Sigmoid colon (tissue), 7 donors: Measurements from ENCODE around the gene CAPN5. TPM values are rescaled to one million over a fixed set of nuclear protein-coding genes. Genes with fewer than 3 reads are reported as not detected.

ENCODE experiments used
- DNase-seq: peaks from one replicate; pipeline ENCODE4 v3.0.0-alpha.2; 2019
- H3K27ac ChIP-seq, 4 donors: fragments of 200-600 bp; sonication (generic); one replicate each; pipeline ENCODE4 v1.5.1; 2016 to 2019; ENCODE audit warnings: mild to moderate bottlenecking in 1 of 4
- H3K27me3 ChIP-seq, 3 donors: fragments of 200-600 bp; sonication (generic); one replicate each; pipeline ENCODE4 v1.5.1; 2019; ENCODE audit warnings: mild to moderate bottlenecking in 1 of 3
- H3K36me3 ChIP-seq, 4 donors: fragments of 200-600 bp; sonication (generic); one replicate each; pipeline ENCODE4 v1.5.1; 2016 to 2019
- H3K4me1 ChIP-seq, 4 donors: fragments of 200-600 bp; sonication (generic); one replicate each; pipeline ENCODE4 v1.5.1; 2017 to 2019
- H3K4me3 ChIP-seq, 4 donors: fragments of 200-600 bp; sonication (generic); one replicate each; pipeline ENCODE4 v1.5.1; 2017 to 2019; ENCODE audit warnings: mild to moderate bottlenecking in 2 of 4, moderate library complexity in 1 of 4
- H3K9me3 ChIP-seq, 4 donors: fragments of 200-600 bp in 3 of 4; sonication (generic) in 3 of 4; one replicate each; pipeline versions ENCODE4 v1.5.1 to v1.6.1; 2013 to 2019
- CTCF ChIP-seq, 4 experiments: fragments of 450-650 bp in 3 of 4; fragments of 200-600 bp in 1 of 4; IDR thresholded peaks; one replicate each; pipeline ENCODE4 v1.5.1; 2016 to 2019; ENCODE audit warnings: antibody characterized with exemption in 4 of 4, mild to moderate bottlenecking in 3 of 4, moderate library complexity in 2 of 4
- EP300 ChIP-seq, 4 donors: sonication (generic); formaldehyde crosslinking; IDR thresholded peaks; one replicate each; pipeline ENCODE4 v1.6.1; 2017; ENCODE audit warnings: antibody characterized with exemption in 4 of 4
- POLR2A ChIP-seq, 2 donors: fragments of 450-650 bp; IDR thresholded peaks; one replicate each; pipeline ENCODE4 v1.6.1; 2016; ENCODE audit warnings: antibody characterized with exemption in 2 of 2, mild to moderate bottlenecking in 2 of 2, moderate library complexity in 2 of 2
- POLR2AphosphoS5 ChIP-seq, 4 donors: sonication (generic); formaldehyde crosslinking; IDR thresholded peaks; one replicate each; pipeline ENCODE4 v1.6.1; 2017; ENCODE audit warnings: antibody characterized with exemption in 4 of 4
- WGBS, 2 donors: extraction: QIAGEN DNeasy Blood & Tissue Kit; methylation state at CpG; one replicate each; pipeline ENCODE4 v1.1.7; 2013; 5-methylcytosine and 5-hydroxymethylcytosine counted together
- intact Hi-C: fragments of 100-400 bp; cut with DNase I; formaldehyde crosslinking; loops from one replicate; pipeline ENCODE4 v1.15.1; 2023
- polyA plus RNA-seq, 3 donors: library from polyadenylated mRNA; stranded (reverse); fragments of 200-250 nt; gene quantifications; one replicate each; pipeline ENCODE4 v1.2.3, GENCODE V29; 2013
- total RNA-seq, 4 donors: library from RNA; depleted of rRNA; stranded (reverse); fragments of >200 nt; gene quantifications; one replicate each; pipeline ENCODE4 v1.1.0, GENCODE V29; 2016
- donor health status: healthy with polysubstance abuse.
- donor health status: Bipolar disorder and iron deficiency.
- donor health status: healthy.

Gene CAPN5
- total and polyA plus RNA-seq, 7 donors = 4.1 to 110 (median 12.5) TPM

GRCh38 chr11:77141475-77141874, 74.7 kb downstream of the CAPN5 start:
- intact Hi-C loops = no loop called here
- no peak overlapping the region for H3K27ac ChIP-seq
- TF ChIP-seq CTCF (IDR thresholded peaks at IDR 0.05) (no peak), POLR2AphosphoS5 (IDR thresholded peaks at IDR 0.05) (no peak), EP300 (IDR thresholded peaks at IDR 0.05) (no peak)
- no peak overlapping the region for H3K4me3 ChIP-seq
- WGBS, 2 donors = 97 to 98% methylated on average over 4 of the region's 4 CpGs
- no peak for DNase-seq
- peaks cover 0 to 8% (median 3%) of the 10 kb centered on the region in 4 donors for H3K4me1 ChIP-seq
- peaks cover 4 to 23% (median 15%) of the 10 kb centered on the region in 3 donors for H3K27me3 ChIP-seq
- H3K36me3 ChIP-seq = no peaks in the 10 kb centered on the region
- H3K9me3 ChIP-seq = no peaks in the 10 kb centered on the region

GRCh38 chr11:77142091-77142975, 75.6 kb downstream of the CAPN5 start:
- TF ChIP-seq CTCF (IDR thresholded peaks at IDR 0.05) (no peak), EP300 (IDR thresholded peaks at IDR 0.05) (no peak), POLR2A (IDR thresholded peaks at IDR 0.05) (no peak), POLR2AphosphoS5 (IDR thresholded peaks at IDR 0.05) (no peak)
- Histone ChIP-seq H3K4me3 (no peak overlapping the region), H3K9me3 (no peaks in the 10 kb centered on the region), H3K4me1 (peaks cover 0 to 8% (median 3%) of the 10 kb centered on the region in 4 donors), H3K27me3 (peaks cover 4 to 21% (median 12%) of the 10 kb centered on the region in 3 donors), H3K36me3 (no peaks in the 10 kb centered on the region), H3K27ac (no peak overlapping the region)
- intact Hi-C loops = no loop called here
- DNase-seq = no peak
- 89 to 97% methylated on average over 11 of the region's 11 CpGs for WGBS, 2 donors

DNA sequence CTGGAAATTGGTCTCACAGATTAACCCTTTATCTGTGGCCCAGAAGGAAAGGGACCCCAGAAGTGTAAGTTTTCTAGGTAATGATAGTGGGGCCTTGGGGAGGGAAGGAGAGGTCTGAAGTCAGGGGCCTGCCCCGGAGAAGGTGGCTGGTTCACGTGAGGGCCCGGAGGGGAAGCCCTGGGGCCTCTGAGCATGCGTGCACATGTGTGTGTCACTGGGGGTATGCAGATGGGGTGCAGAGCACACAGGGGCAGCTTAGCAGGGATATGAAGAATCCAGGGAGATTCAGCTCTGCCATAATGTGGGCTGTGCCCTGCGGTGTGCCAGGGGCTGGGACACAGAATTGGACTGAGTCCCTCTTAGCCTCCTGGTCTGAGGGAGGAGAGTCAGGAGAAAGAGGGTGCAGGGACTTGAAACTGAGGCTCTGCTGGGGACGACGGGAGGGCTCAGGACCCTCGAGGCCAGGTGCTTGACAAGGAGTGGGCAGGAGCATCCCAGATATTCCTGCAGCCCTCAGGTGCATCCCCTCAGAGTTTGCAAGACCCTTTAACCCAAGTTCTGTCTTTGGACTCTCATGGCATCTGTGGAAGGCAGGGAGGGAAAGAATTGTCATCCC, 76.7 kb downstream of the CAPN5 start:
- intact Hi-C loops = no loop called here
- Histone ChIP-seq H3K27ac (no peak overlapping the region), H3K36me3 (no peaks in the 10 kb centered on the region), H3K4me3 (no peak overlapping the region), H3K27me3 (peaks cover 0 to 21% (median under 1%) of the 10 kb centered on the region in 3 donors), H3K4me1 (peaks cover 0 to 6% (median 2%) of the 10 kb centered on the region in 4 donors), H3K9me3 (no peaks in the 10 kb centered on the region)
- DNase-seq = no peak
- TF ChIP-seq POLR2AphosphoS5 (IDR thresholded peaks at IDR 0.05) = no peak
- no peak for TF ChIP-seq EP300 (IDR thresholded peaks at IDR 0.05)
- no peak for TF ChIP-seq POLR2A (IDR thresholded peaks at IDR 0.05)
- no peak for TF ChIP-seq CTCF (IDR thresholded peaks at IDR 0.05)
- WGBS, 2 donors = 90 to 92% methylated on average over 8 of the region's 8 CpGs

DNA sequence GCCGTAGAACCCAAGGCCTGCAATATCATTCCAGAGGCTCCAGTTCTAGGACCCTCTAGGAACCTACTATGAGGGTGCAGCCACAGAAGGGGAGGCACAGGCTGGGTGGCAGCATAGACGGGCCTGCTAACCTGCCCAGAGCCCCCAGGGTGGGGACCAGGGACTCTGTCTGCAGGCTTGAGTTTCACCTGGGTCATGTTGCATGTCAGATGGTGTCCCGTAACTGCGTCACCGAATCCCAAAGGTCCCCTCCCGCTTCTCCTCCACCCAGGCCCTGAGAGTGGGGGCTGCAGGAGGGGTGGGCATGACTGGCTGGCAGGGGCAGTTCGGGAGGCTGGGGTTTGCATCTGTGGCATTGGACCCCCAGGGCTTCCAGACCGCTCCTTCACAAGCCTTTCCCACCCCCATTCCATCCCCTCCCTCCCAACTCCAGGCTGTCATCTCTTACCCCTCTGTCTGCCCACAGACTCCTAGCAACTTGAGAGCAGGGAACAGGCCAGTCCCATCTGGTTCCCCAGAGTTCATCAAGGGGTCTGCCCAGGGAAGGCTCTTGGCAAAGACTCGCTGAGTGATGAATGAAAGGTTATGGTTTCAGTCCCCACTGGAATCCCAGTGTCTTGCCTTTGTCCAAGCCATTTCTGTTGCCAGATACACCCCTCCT, 77.6 kb downstream of the CAPN5 start:
- intact Hi-C loops = no loop called here
- 93 to 96% methylated on average over 9 of the region's 9 CpGs for WGBS, 2 donors
- Histone ChIP-seq H3K27me3 (peaks cover 0 to 18% (median 0%) of the 10 kb centered on the region in 3 donors), H3K4me3 (no peak overlapping the region), H3K4me1 (peaks cover 0 to 6% (median 2%) of the 10 kb centered on the region in 4 donors), H3K9me3 (no peaks in the 10 kb centered on the region), H3K36me3 (no peaks in the 10 kb centered on the region), H3K27ac (no peak overlapping the region)
- no peak for DNase-seq
- TF ChIP-seq EP300 (IDR thresholded peaks at IDR 0.05) = no peak
